Keratinocyte (primary cell): Measurements from ENCODE around the gene TMTC2. TPM values are rescaled to one million over a fixed set of nuclear protein-coding genes. Genes with fewer than 3 reads are reported as not detected.

ENCODE experiments used
- DNase-seq: peaks from one replicate; pipeline ENCODE4 v3.0.0-alpha.2; 2011; ENCODE audit warnings: low read depth, missing footprints, low spot score
- FAIRE-seq: peaks from 2 replicates; lab custom pipeline; 2011; peaks lifted over from hg19 to GRCh38; lab: Jason Lieb, UNC
- H2AFZ ChIP-seq: 2 replicates; pipeline ENCODE4 v1.6.0; 2012; ENCODE audit warnings: low read length, control low read depth, inconsistent platforms; ENCODE audit not compliant: control insufficient read depth
- H3K27ac ChIP-seq: 2 replicates; pipeline ENCODE4 v1.5.1; 2011; ENCODE audit warnings: low read length; ENCODE audit not compliant: control insufficient read depth, insufficient read depth
- H3K27me3 ChIP-seq: 3 replicates; pipeline ENCODE4 v1.6.0; 2011; ENCODE audit warnings: low read length; ENCODE audit not compliant: control insufficient read depth, insufficient read depth; ENCODE audit errors: extremely low read depth
- H3K36me3 ChIP-seq, 2 experiments: 2 replicates in 1 of 2; 3 replicates in 1 of 2; pipeline ENCODE4 v1.5.1; 2011; ENCODE audit warnings: low read length in 2 of 2, mild to moderate bottlenecking in 1 of 2; ENCODE audit not compliant: control insufficient read depth in 2 of 2, insufficient read depth in 2 of 2; ENCODE audit errors: extremely low read depth in 1 of 2
- H3K4me1 ChIP-seq: 3 replicates; pipeline ENCODE4 v1.5.1; 2011; ENCODE audit warnings: low read length; ENCODE audit not compliant: control insufficient read depth, insufficient read depth; ENCODE audit errors: extremely low read depth
- H3K4me2 ChIP-seq: 3 replicates; pipeline ENCODE4 v1.6.0; 2011; ENCODE audit warnings: low read depth, low read length; ENCODE audit not compliant: control insufficient read depth, insufficient read depth; ENCODE audit errors: extremely low read depth
- H3K4me3 ChIP-seq, 3 experiments: fragments of 200-600 bp in 1 of 3; sonication (generic) in 1 of 3; 2 replicates in 2 of 3; 3 replicates in 1 of 3; pipeline ENCODE4 v1.5.1; 2011 to 2016; ENCODE audit warnings: low read length in 3 of 3, mild to moderate bottlenecking in 3 of 3, control low read depth in 2 of 3, inconsistent platforms in 1 of 3, low read depth in 1 of 3, mixed read lengths in 1 of 3, mixed run types in 1 of 3, moderate library complexity in 1 of 3; ENCODE audit not compliant: control insufficient read depth in 2 of 3, insufficient read depth in 2 of 3; ENCODE audit errors: extremely low read depth in 1 of 3
- H3K79me2 ChIP-seq: 2 replicates; pipeline ENCODE4 v1.6.0; 2012; ENCODE audit warnings: low read length; ENCODE audit not compliant: control insufficient read depth, insufficient read depth
- H3K9ac ChIP-seq: 3 replicates; pipeline ENCODE4 v1.6.0; 2011; ENCODE audit warnings: low read length; ENCODE audit not compliant: control insufficient read depth, insufficient read depth; ENCODE audit errors: extremely low read depth
- H3K9me1 ChIP-seq: 3 replicates; pipeline ENCODE4 v1.6.0; 2011; ENCODE audit warnings: low read length; ENCODE audit not compliant: control insufficient read depth, insufficient read depth; ENCODE audit errors: extremely low read depth
- H3K9me3 ChIP-seq: 2 replicates; pipeline ENCODE4 v1.5.1; 2012; ENCODE audit warnings: low read depth, low read length; ENCODE audit not compliant: control insufficient read depth
- H4K20me1 ChIP-seq: 3 replicates; pipeline ENCODE4 v1.6.0; 2011; ENCODE audit warnings: low read length; ENCODE audit not compliant: control insufficient read depth, insufficient read depth; ENCODE audit errors: extremely low read depth
- EZH2 ChIP-seq: IDR thresholded peaks from one replicate; pipeline ENCODE4 v1.6.1; 2012; ENCODE audit warnings: inconsistent platforms, mild to moderate bottlenecking, low read length, moderate library complexity
- dilution Hi-C: fragments of 300-500 bp; cut with MboI; formaldehyde crosslinking; loops from one replicate; pipeline ENCODE4 v1.7.0; 2020; ENCODE audit warnings: low sequenced_read_pairs; ENCODE audit not compliant: extremely low pct_ligation_motif_present
- polyA plus RNA-seq, 5 experiments: library from polyadenylated mRNA; depleted of rRNA in 3 of 5; stranded (reverse) in 3 of 5; stranded (forward) in 1 of 5; unstranded in 1 of 5; fragments of >200 nt; gene quantifications; 1 replicate in 1 of 5; 2 replicates in 3 of 5; 3 replicates in 1 of 5; pipeline versions ENCODE4 v1.2.1 to v1.2.3, GENCODE V29; 2011 to 2012; ENCODE audit warnings: missing spikeins in 2 of 5, low read depth in 1 of 5, low replicate concordance in 1 of 5
- TF ChIP-seq, protein P1 (sequence below), 3 experiments: IDR thresholded peaks in 1 of 3; conservative IDR thresholded peaks in 1 of 3; optimal IDR thresholded peaks in 1 of 3; 2 replicates in 2 of 3; 3 replicates in 1 of 3; pipeline versions ENCODE3 to v1.5.1; 2011; ENCODE audit warnings: low read length in 3 of 3, mild to moderate bottlenecking in 3 of 3, moderate library complexity in 2 of 3, control low read depth in 1 of 3, inconsistent platforms in 1 of 3; ENCODE audit not compliant: insufficient read depth in 2 of 3; ENCODE audit errors: extremely low read depth in 1 of 3

TMTC2 gene
- polyA plus RNA-seq, 1 donor (not counting 4 experiments of a cell fraction or from before 2014, with no cell fraction given) = 3.8 TPM

DNA sequence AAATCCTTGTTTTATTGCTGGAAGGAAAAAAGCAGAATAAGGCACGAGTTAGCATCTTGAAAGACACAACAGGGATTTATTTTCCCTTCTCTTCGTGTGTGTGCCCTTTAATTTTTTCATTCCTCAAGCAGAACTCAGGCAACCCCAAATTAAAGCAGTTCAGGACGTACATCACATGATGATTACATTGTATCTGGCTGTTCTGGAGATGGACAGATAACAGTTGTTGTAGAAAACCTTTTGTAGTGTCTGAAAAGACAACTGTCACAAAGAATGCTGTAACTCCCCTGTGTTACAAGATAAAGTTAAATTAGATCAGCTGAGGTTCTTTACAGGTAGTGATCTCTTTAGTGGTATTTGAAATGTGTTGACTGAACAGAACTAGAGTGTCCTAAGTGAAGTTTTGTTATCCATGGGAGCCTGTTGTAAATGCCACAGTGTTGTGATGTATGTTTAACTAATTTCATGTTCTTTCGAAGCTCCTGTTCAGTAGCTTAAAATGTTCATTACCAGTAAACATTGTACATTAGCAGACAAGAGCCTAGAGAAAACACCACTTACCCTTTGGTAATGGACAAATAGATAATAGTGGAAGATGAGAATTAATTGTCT is 58.5 kb downstream of the TMTC2 start:
- FAIRE-seq = no peak
- no peak for DNase-seq
- H3K4me3 ChIP-seq = no peak overlapping the region

DNA sequence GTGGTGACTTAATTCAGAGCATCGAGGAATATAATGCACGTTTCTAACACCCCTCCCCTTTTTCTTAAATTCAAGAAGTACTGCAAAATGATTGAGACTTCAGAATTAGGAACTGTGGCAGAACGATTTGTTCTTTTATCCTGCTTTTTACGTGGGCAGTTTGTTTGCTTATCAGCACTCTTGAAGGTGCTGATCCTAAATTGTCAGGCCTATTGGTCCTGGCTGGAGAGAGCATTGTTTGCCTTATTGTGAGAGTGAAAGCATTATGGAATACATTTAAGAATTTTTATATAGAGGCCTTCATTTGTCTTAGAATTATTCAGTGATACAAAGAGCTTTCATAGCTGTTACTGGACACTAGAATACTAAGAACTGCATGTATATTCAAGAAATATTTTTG is 59.1 kb downstream of the TMTC2 start:
- H3K36me3 ChIP-seq = no peaks in the 10 kb centered on the region
- TF ChIP-seq, protein P1, sequence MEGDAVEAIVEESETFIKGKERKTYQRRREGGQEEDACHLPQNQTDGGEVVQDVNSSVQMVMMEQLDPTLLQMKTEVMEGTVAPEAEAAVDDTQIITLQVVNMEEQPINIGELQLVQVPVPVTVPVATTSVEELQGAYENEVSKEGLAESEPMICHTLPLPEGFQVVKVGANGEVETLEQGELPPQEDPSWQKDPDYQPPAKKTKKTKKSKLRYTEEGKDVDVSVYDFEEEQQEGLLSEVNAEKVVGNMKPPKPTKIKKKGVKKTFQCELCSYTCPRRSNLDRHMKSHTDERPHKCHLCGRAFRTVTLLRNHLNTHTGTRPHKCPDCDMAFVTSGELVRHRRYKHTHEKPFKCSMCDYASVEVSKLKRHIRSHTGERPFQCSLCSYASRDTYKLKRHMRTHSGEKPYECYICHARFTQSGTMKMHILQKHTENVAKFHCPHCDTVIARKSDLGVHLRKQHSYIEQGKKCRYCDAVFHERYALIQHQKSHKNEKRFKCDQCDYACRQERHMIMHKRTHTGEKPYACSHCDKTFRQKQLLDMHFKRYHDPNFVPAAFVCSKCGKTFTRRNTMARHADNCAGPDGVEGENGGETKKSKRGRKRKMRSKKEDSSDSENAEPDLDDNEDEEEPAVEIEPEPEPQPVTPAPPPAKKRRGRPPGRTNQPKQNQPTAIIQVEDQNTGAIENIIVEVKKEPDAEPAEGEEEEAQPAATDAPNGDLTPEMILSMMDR (optimal IDR thresholded peaks at IDR 0.05 in 1 of 3, IDR thresholded peaks at IDR 0.05 in 1 of 3, conservative IDR thresholded peaks at IDR 0.05 in 1 of 3; ENCODE audit: extremely low read depth in 1 of 3, insufficient read depth in 2 of 3, low read length in 3 of 3) = no peak
- no peak for TF ChIP-seq EZH2
- no peak overlapping the region for H3K4me3 ChIP-seq
- peaks cover 3% of the 10 kb centered on the region for H3K4me1 ChIP-seq
- no peaks in the 10 kb centered on the region for H4K20me1 ChIP-seq
- no peak overlapping the region for H3K27ac ChIP-seq
- FAIRE-seq (no peak), DNase-seq (no peak)
- no peaks in the 10 kb centered on the region for H3K9me1 ChIP-seq
- H2AFZ ChIP-seq = no peak overlapping the region
- no peaks in the 10 kb centered on the region for H3K27me3 ChIP-seq
- no peak overlapping the region for H3K4me2 ChIP-seq
- dilution Hi-C loops = no loop called here
- H3K9ac ChIP-seq = no peak overlapping the region
- no peaks in the 10 kb centered on the region for H3K79me2 ChIP-seq
- H3K9me3 ChIP-seq = no peaks in the 10 kb centered on the region

More for the DNA sequence above, 58.5 kb downstream of the TMTC2 start:
- no peaks in the 10 kb centered on the region for H3K79me2 ChIP-seq
- no peaks in the 10 kb centered on the region for H3K9me3 ChIP-seq
- no peaks in the 10 kb centered on the region for H4K20me1 ChIP-seq
- H3K27ac ChIP-seq = no peak overlapping the region
- no peak overlapping the region for H3K9ac ChIP-seq
- no peaks in the 10 kb centered on the region for H3K36me3 ChIP-seq
- no peak overlapping the region for H2AFZ ChIP-seq
- H3K4me1 ChIP-seq = peaks cover 9% of the 10 kb centered on the region
- TF ChIP-seq, protein P1 (optimal IDR thresholded peaks at IDR 0.05 in 1 of 3, IDR thresholded peaks at IDR 0.05 in 1 of 3, conservative IDR thresholded peaks at IDR 0.05 in 1 of 3; ENCODE audit: extremely low read depth in 1 of 3, insufficient read depth in 2 of 3, low read length in 3 of 3) = no peak
- no peak for TF ChIP-seq EZH2
- H3K9me1 ChIP-seq = no peaks in the 10 kb centered on the region
- no peaks in the 10 kb centered on the region for H3K27me3 ChIP-seq
- dilution Hi-C loops = no loop called here
- no peak overlapping the region for H3K4me2 ChIP-seq
